ENCODE data around the gene ROR2. TPM values are rescaled to one million over a fixed set of nuclear protein-coding genes. Genes with fewer than 3 reads are reported as not detected.

The ROR2 gene
- total RNA-seq, 1 experiment from 2014 or later = 5.9 TPM

- no peaks in the 10 kb centered on the region for H3K9me3 ChIP-seq (ENCODE audit: control insufficient read depth, insufficient read depth, low read depth, low read length)
- no TSS peak for BruUV-seq (replicated peaks)
- POLR2A ChIA-PET = no interaction called here
- TF ChIP-seq POLR2AphosphoS5 (IDR thresholded peaks at IDR 0.05; ENCODE audit: low read depth, low read length) = no peak
- no peak for TF ChIP-seq SIN3A (IDR thresholded peaks at IDR 0.05; ENCODE audit: borderline replicate concordance, insufficient read depth, low read depth, low read length)
- no peak for TF ChIP-seq CTCF (IDR thresholded peaks at IDR 0.05)
- TF ChIP-seq REST (IDR thresholded peaks at IDR 0.05; ENCODE audit: insufficient read depth in 1 of 2, low read depth in 2 of 2, low read length in 1 of 2) = no peak
- H3K36me3 ChIP-seq (ENCODE audit: control insufficient read depth, insufficient read depth, low read length) = no peaks in the 10 kb centered on the region
- H3K4me3 ChIP-seq (ENCODE audit: low read depth in 2 of 2, low read length in 2 of 2) = no peak overlapping the region
- ATAC-seq (no peak), DNase-seq (ENCODE audit: low read depth, low spot score) (no peak)
- H3K27ac ChIP-seq (ENCODE audit: low read length) = no peak overlapping the region
- H3K4me1 ChIP-seq (ENCODE audit: control insufficient read depth, insufficient read depth, low read length) = no peaks in the 10 kb centered on the region
- H3K27me3 ChIP-seq (ENCODE audit: control insufficient read depth, insufficient read depth, low read length) = no peaks in the 10 kb centered on the region
- in situ Hi-C loops (cut with HindIII; ENCODE audit: low pct_unique_long_range_greater_than_20kb, low sequenced_read_pairs) (no loop called here), intact Hi-C loops (cut with micrococcal nuclease; ENCODE audit: unreplicated experiment) (no loop called here)
- CTCF ChIA-PET = no interaction called here
These were observed 255.8 kb downstream of the ROR2 start for GRCh38 chr9:91694081-91694870.

- in situ Hi-C loops (cut with HindIII; ENCODE audit: low pct_unique_long_range_greater_than_20kb, low sequenced_read_pairs) (no loop called here), intact Hi-C loops (cut with micrococcal nuclease; ENCODE audit: unreplicated experiment) (no loop called here)
- no peaks in the 10 kb centered on the region for H3K4me1 ChIP-seq (ENCODE audit: control insufficient read depth, insufficient read depth, low read length)
- no peaks in the 10 kb centered on the region for H3K9me3 ChIP-seq (ENCODE audit: control insufficient read depth, insufficient read depth, low read depth, low read length)
- ATAC-seq (no peak), DNase-seq (ENCODE audit: low read depth, low spot score) (no peak)
- ChIA-PET POLR2A (no interaction called here), CTCF (no interaction called here)
- H3K4me3 ChIP-seq (ENCODE audit: low read depth in 2 of 2, low read length in 2 of 2) = no peak overlapping the region
- BruUV-seq (replicated peaks) = no TSS peak
- no peaks in the 10 kb centered on the region for H3K27me3 ChIP-seq (ENCODE audit: control insufficient read depth, insufficient read depth, low read length)
- H3K27ac ChIP-seq (ENCODE audit: low read length) = no peak overlapping the region
- no peaks in the 10 kb centered on the region for H3K36me3 ChIP-seq (ENCODE audit: control insufficient read depth, insufficient read depth, low read length)
- TF ChIP-seq REST (IDR thresholded peaks at IDR 0.05; ENCODE audit: insufficient read depth in 1 of 2, low read depth in 2 of 2, low read length in 1 of 2) (no peak), CTCF (IDR thresholded peaks at IDR 0.05) (no peak), POLR2AphosphoS5 (IDR thresholded peaks at IDR 0.05; ENCODE audit: low read depth, low read length) (no peak), SIN3A (IDR thresholded peaks at IDR 0.05; ENCODE audit: borderline replicate concordance, insufficient read depth, low read depth, low read length) (no peak), TCF7L2 (IDR thresholded peaks at IDR 0.05; ENCODE audit: low read depth, low read length) (no peak)
These were observed 256.8 kb downstream of the ROR2 start for GRCh38 chr9:91693226-91693625.

All from Panc1 (cell line).